C4-2B (cell line): ENCODE measurements around the gene ZFYVE19.

Experiments
- CTCF ChIP-seq: fragments of 450-650 bp; conservative IDR thresholded peaks from 2 replicates; pipeline ENCODE4 v1.5.1; 2017; ENCODE audit warnings: mild to moderate bottlenecking
- ZFX ChIP-seq: fragments of 450-650 bp; IDR thresholded peaks from 2 replicates; pipeline ENCODE4 v1.6.1; 2017

GRCh38 chr15:40838756-40839155 lies 31.9 kb downstream of the ZFYVE19 start:
- TF ChIP-seq CTCF (no peak), ZFX (peak; percentile 15; the same call in 1 of the 2 replicates)
